IMR-90 (cell line): ENCODE results near the gene SLC6A7. TPM values are rescaled to one million over a fixed set of nuclear protein-coding genes. Genes with fewer than 3 reads are reported as not detected.

Source experiments
- ATAC-seq: fragments of 200-7000 bp; cut with Tn5 transposase; 2 replicates; pipeline ENCODE4 v1.9.1; 2020; ENCODE audit warnings: low read depth, mild to moderate bottlenecking, moderate library complexity
- BruUV-seq: library from RNA; stranded (reverse); fragments of 400-500 nt; replicated peaks from 2 replicates; lab custom pipeline; 2021; lab: Mats Ljungman, UMichigan
- CTCF ChIA-PET: fragments of 300-600 bp; formaldehyde crosslinking; extraction: SDS; loops from one replicate; lab custom pipeline; 2021; ENCODE audit warnings: antibody characterized with exemption; lab: Yijun Ruan, JAX
- POLR2A ChIA-PET: fragments of 300-600 bp; sonication (Branson Sonifier 250); formaldehyde crosslinking; loops from one replicate; lab custom pipeline; 2022; ENCODE audit warnings: antibody characterized with exemption; ENCODE audit not compliant: unreplicated experiment; lab: Charles Lee
- DNase-seq: peaks from one replicate; pipeline ENCODE4 v3.0.0; 2013
- H2AFZ ChIP-seq: replicated peaks from 2 replicates; pipeline ENCODE3; 2013; ENCODE audit warnings: low read length, mild to moderate bottlenecking; ENCODE audit not compliant: poor library complexity
- H2AK5ac ChIP-seq: 2 replicates; pipeline ENCODE4 v1.6.1; 2013; ENCODE audit warnings: low read depth, low read length, inconsistent platforms
- H2AK9ac ChIP-seq: replicated peaks from 2 replicates; pipeline ENCODE3; 2013; ENCODE audit warnings: mild to moderate bottlenecking, low read depth, low read length, moderate library complexity; ENCODE audit not compliant: poor library complexity
- H2BK120ac ChIP-seq: 2 replicates; pipeline ENCODE4 v1.6.1; 2013; ENCODE audit warnings: low read depth, low read length, inconsistent platforms
- H2BK15ac ChIP-seq: 3 replicates; pipeline ENCODE4 v1.6.1; 2013; ENCODE audit warnings: low read depth, low read length, inconsistent platforms
- H2BK20ac ChIP-seq: 2 replicates; pipeline ENCODE4 v1.6.1; 2013; ENCODE audit warnings: low read depth, mild to moderate bottlenecking, inconsistent platforms, low read length, moderate library complexity
- H2BK5ac ChIP-seq: 2 replicates; pipeline ENCODE4 v1.6.1; 2013; ENCODE audit warnings: mild to moderate bottlenecking, low read depth, low read length, inconsistent platforms; ENCODE audit not compliant: poor library complexity, severe bottlenecking
- H3K14ac ChIP-seq: replicated peaks from 2 replicates; pipeline ENCODE4 v1.6.1; 2013; ENCODE audit warnings: low read depth, low read length, inconsistent platforms
- H3K18ac ChIP-seq: 2 replicates; pipeline ENCODE4 v1.6.1; 2013; ENCODE audit warnings: low read depth, low read length, control low read depth
- H3K23ac ChIP-seq: 2 replicates; pipeline ENCODE4 v1.6.1; 2013; ENCODE audit warnings: low read depth, low read length, inconsistent platforms
- H3K27ac ChIP-seq: 2 replicates; pipeline ENCODE4 v1.5.1; 2013; ENCODE audit warnings: mild to moderate bottlenecking, control low read depth, low read length; ENCODE audit not compliant: insufficient read depth
- H3K27me3 ChIP-seq: 2 replicates; pipeline ENCODE4 v1.6.1; 2013; ENCODE audit warnings: low read length; ENCODE audit not compliant: control insufficient read depth, insufficient read depth
- H3K36me3 ChIP-seq: 2 replicates; pipeline ENCODE4 v1.6.1; 2013; ENCODE audit warnings: low read length, mixed read lengths; ENCODE audit not compliant: control insufficient read depth, insufficient read depth
- H3K4ac ChIP-seq: 2 replicates; pipeline ENCODE4 v1.6.1; 2013; ENCODE audit warnings: low read depth, low read length, inconsistent platforms
- H3K4me1 ChIP-seq: 2 replicates; pipeline ENCODE4 v1.6.1; 2013; ENCODE audit warnings: low read length, mixed read lengths; ENCODE audit not compliant: control insufficient read depth, insufficient read depth
- H3K4me2 ChIP-seq: 2 replicates; pipeline ENCODE4 v1.6.1; 2013; ENCODE audit warnings: low read depth, mild to moderate bottlenecking, control low read depth, low read length, moderate library complexity
- H3K4me3 ChIP-seq: 2 replicates; pipeline ENCODE4 v1.5.1; 2013; ENCODE audit warnings: low read depth, mild to moderate bottlenecking, control low read depth, low read length, moderate library complexity; ENCODE audit not compliant: insufficient read depth
- H3K56ac ChIP-seq: 2 replicates; pipeline ENCODE4 v1.6.1; 2013; ENCODE audit warnings: low read length, inconsistent platforms; ENCODE audit not compliant: insufficient read depth; ENCODE audit errors: extremely low read depth
- H3K79me1 ChIP-seq, 2 experiments: 2 replicates each; pipeline ENCODE4 v1.6.1; 2013; ENCODE audit warnings: low read length in 2 of 2, inconsistent platforms in 1 of 2, low read depth in 1 of 2
- H3K9ac ChIP-seq: 2 replicates; pipeline ENCODE4 v1.6.1; 2013; ENCODE audit warnings: low read depth, low read length, control low read depth
- H3K9me1 ChIP-seq: 2 replicates; pipeline ENCODE4 v1.6.1; 2013; ENCODE audit warnings: low read length, inconsistent platforms; ENCODE audit not compliant: insufficient read depth
- H3K9me3 ChIP-seq: 2 replicates; pipeline ENCODE4 v1.6.1; 2013; ENCODE audit warnings: low read length; ENCODE audit not compliant: control insufficient read depth, insufficient read depth
- H4K20me1 ChIP-seq: 2 replicates; pipeline ENCODE4 v1.6.1; 2013; ENCODE audit warnings: low read length, inconsistent platforms; ENCODE audit not compliant: insufficient read depth
- H4K5ac ChIP-seq: 2 replicates; pipeline ENCODE4 v1.6.1; 2013; ENCODE audit warnings: mild to moderate bottlenecking, low read depth, low read length, control low read depth
- H4K8ac ChIP-seq, 2 experiments: 2 replicates each; pipeline ENCODE4 v1.6.1; 2013; ENCODE audit warnings: low read depth in 2 of 2, low read length in 2 of 2, control low read depth in 1 of 2, inconsistent platforms in 1 of 2
- H4K91ac ChIP-seq: 2 replicates; pipeline ENCODE4 v1.6.1; 2013; ENCODE audit warnings: low read depth, low read length, inconsistent platforms; ENCODE audit not compliant: insufficient read depth
- ELK1 ChIP-seq: fragments of 150-350 bp; IDR thresholded peaks from 2 replicates; pipeline ENCODE4 v1.6.1; 2016; ENCODE audit warnings: low read depth, mild to moderate bottlenecking, low read length, moderate library complexity, borderline replicate concordance
- MXI1 ChIP-seq: IDR thresholded peaks from 2 replicates; pipeline ENCODE4 v1.6.1; 2012; ENCODE audit warnings: low read depth, mild to moderate bottlenecking, low read length, moderate library complexity, borderline replicate concordance
- NFE2L2 ChIP-seq: fragments of 150-350 bp; IDR thresholded peaks from 2 replicates; pipeline ENCODE4 v1.6.1; 2016; ENCODE audit warnings: low read depth, mild to moderate bottlenecking, low read length
- POLR2A ChIP-seq: IDR thresholded peaks from 2 replicates; pipeline ENCODE4 v1.6.1; 2012; ENCODE audit warnings: mild to moderate bottlenecking, low read depth, low read length
- RCOR1 ChIP-seq: IDR thresholded peaks from 2 replicates; pipeline ENCODE4 v1.6.1; 2012; ENCODE audit warnings: mild to moderate bottlenecking, low read length, improper control_type of control experiment; ENCODE audit not compliant: insufficient replicate concordance
- RFX5 ChIP-seq: IDR thresholded peaks from 2 replicates; pipeline ENCODE4 v1.8.0; 2012; ENCODE audit warnings: low read depth, mild to moderate bottlenecking, low read length, moderate library complexity
- SMC3 ChIP-seq: fragments of 150-350 bp; IDR thresholded peaks from 2 replicates; pipeline ENCODE4 v1.6.1; 2016; ENCODE audit warnings: low read depth, mild to moderate bottlenecking, antibody characterized with exemption, low read length, moderate library complexity
- WGBS, 2 experiments: methylation state at CpG; one replicate each; pipeline versions ENCODE4 v1.1.5 to v1.1.7; 2013; ENCODE audit warnings: missing lambda C conversion rate in 2 of 2; ENCODE audit not compliant: insufficient read length in 1 of 2; ENCODE audit errors: extremely low coverage in 2 of 2; 5-methylcytosine and 5-hydroxymethylcytosine counted together
- dilution Hi-C: fragments of 300-500 bp; cut with HindIII; formaldehyde crosslinking; loops from one replicate; pipeline ENCODE4 v1.14.3; 2018; ENCODE audit warnings: low sequenced_read_pairs; ENCODE audit not compliant: unreplicated experiment
- in situ Hi-C: fragments of 300-500 bp; cut with MboI; formaldehyde crosslinking; loops from 3 replicates; pipeline ENCODE4 v1.14.3; 2019; ENCODE audit warnings: low sequenced_read_pairs, inconsistent platforms, mixed read lengths
- intact Hi-C: fragments of 100-400 bp; cut with micrococcal nuclease; formaldehyde crosslinking; loops from 2 replicates; pipeline ENCODE4 v1.10.0; 2022
- polyA plus RNA-seq, 3 experiments: library from polyadenylated mRNA; depleted of rRNA; stranded (reverse); fragments of >200 nt; gene quantifications; 2 replicates each; pipeline ENCODE4 v1.2.3, GENCODE V29; 2012; ENCODE audit warnings: low replicate concordance in 1 of 3
- total RNA-seq: library from RNA; depleted of rRNA; stranded (reverse); fragments of >200 nt; gene quantifications from 2 replicates; pipeline ENCODE4 v1.2.3, GENCODE V29; 2012

SLC6A7 gene
- total and polyA plus RNA-seq, 2 of the 4 experiments (the other 2 are of a cell fraction) = under 0.01 TPM; not detected in 1

GRCh38 chr5:150256410-150257064 is 66.7 kb downstream of the SLC6A7 start:
- H3K18ac ChIP-seq = no peak overlapping the region
- no peak overlapping the region for H3K4me3 ChIP-seq
- ChIA-PET CTCF (no interaction called here), POLR2A (no interaction called here)
- intact Hi-C loops (no loop called here), dilution Hi-C loops (no loop called here), in situ Hi-C loops (no loop called here)
- no peaks in the 10 kb centered on the region for H4K20me1 ChIP-seq
- no peak overlapping the region for H2AK9ac ChIP-seq
- H3K4me2 ChIP-seq = no peak overlapping the region
- no peak overlapping the region for H2BK20ac ChIP-seq
- H3K79me1 ChIP-seq = no peaks in the 10 kb centered on the region
- no peak overlapping the region for H2BK120ac ChIP-seq
- TF ChIP-seq RCOR1 (no peak), NFE2L2 (no peak), POLR2A (no peak), RFX5 (no peak), ELK1 (no peak), MXI1 (no peak), SMC3 (no peak)
- no TSS peak for BruUV-seq
- H4K91ac ChIP-seq = no peak overlapping the region
- H3K9ac ChIP-seq = no peak overlapping the region
- H2AK5ac ChIP-seq = 0 out of 2 replicates have a peak overlapping the region, but pooled peaks have one; percentile 3
- no peak overlapping the region for H2BK5ac ChIP-seq
- H3K14ac ChIP-seq = no peak overlapping the region
- no peak overlapping the region for H2AFZ ChIP-seq
- no peak overlapping the region for H4K8ac ChIP-seq
- H4K5ac ChIP-seq = no peak overlapping the region
- no peak overlapping the region for H3K23ac ChIP-seq
- no peaks in the 10 kb centered on the region; the same call in 1 of the 2 replicates for H3K27me3 ChIP-seq
- 100% methylated on average over 4 of the region's 12 CpGs; no CpG with 5 or more reads in 1 of the 2 experiments for WGBS, 2 experiments
- H3K9me1 ChIP-seq = peaks cover under 1% of the 10 kb centered on the region
- no peaks in the 10 kb centered on the region for H3K36me3 ChIP-seq
- H2BK15ac ChIP-seq = no peak overlapping the region
- H3K27ac ChIP-seq = no peak overlapping the region
- H3K56ac ChIP-seq = no peak overlapping the region
- no peak overlapping the region for H3K4ac ChIP-seq
- ATAC-seq (no peak), DNase-seq (no peak)
- H3K9me3 ChIP-seq = no peaks in the 10 kb centered on the region
- peaks cover 7% of the 10 kb centered on the region for H3K4me1 ChIP-seq
